HL-60/S4 treated with phorbol 12-myristate 13-acetate at 8.2 ng/mL for 4 days and 3 days (cell line): ENCODE data around the gene LMX1B.

Experiments
- in situ Hi-C: fragments of 300-500 bp; cut with MboI; formaldehyde crosslinking; loops from 2 replicates; pipeline ENCODE4 v1.15.0; 2022; ENCODE audit warnings: low sequenced_read_pairs

Gene LMX1B

GRCh38 chr9:126630458-126631237, 16.9 kb downstream of the LMX1B start:
- in situ Hi-C loops = no loop called here

DNA sequence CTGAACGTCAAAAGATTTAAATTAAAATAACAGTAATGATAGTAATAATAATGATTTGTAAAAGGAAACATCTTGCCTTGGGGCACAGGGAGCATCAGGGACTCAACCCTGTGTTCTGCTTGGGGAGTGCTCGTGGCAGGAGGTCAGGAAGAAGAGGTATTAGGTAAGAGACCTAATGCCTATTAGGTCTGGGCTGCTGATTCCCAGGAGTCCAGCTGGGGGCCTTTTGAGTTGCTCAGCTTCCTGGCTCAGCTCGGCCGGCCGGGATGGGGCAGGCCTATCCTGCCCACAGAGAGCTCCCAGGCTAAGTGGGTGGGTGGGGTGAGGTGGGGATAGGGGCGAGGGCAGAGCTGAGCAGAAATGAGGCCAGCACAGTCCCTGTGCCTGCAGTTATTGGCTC, 17.5 kb downstream of the LMX1B start:
- in situ Hi-C loops = no loop called here

DNA sequence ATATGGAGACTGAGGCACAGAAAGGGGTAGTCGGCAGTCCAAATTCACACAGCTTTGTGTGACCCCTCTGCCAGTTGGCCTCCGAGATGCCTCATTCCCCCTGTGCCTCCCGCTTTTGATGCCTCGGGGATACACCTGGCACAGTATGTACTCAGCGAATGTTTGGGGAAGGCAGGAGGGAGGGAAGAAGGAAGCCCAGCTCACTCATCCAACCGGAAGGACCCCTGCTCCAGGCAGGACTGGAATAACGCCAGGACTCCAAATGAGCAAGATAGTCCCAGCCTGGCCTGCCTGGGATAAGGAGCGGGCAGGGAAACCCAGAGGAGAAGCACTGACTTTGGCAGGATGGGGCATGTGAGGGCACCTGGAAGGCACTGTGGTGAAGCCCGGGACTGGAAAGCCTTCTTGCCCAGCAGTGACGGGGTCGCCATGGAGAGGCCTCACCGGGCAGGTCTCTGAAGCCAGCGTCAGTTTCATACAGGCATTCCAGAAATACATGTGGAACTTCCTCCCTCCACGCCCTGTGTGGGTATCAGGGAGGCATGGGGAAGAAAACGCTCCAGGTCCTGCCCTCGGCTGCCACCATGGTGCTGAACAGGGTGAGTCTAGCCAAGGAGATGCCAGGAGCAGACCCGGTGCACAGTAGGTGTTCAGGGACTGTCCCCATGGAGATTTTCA, 20.3 kb downstream of the LMX1B start:
- in situ Hi-C loops = no loop called here

- in situ Hi-C loops = no loop called here
Observed at GRCh38 chr9:126635061-126635460, 21.3 kb downstream of the LMX1B start.

GRCh38 chr9:126635661-126636439, 22.1 kb downstream of the LMX1B start:
- in situ Hi-C loops = no loop called here

DNA sequence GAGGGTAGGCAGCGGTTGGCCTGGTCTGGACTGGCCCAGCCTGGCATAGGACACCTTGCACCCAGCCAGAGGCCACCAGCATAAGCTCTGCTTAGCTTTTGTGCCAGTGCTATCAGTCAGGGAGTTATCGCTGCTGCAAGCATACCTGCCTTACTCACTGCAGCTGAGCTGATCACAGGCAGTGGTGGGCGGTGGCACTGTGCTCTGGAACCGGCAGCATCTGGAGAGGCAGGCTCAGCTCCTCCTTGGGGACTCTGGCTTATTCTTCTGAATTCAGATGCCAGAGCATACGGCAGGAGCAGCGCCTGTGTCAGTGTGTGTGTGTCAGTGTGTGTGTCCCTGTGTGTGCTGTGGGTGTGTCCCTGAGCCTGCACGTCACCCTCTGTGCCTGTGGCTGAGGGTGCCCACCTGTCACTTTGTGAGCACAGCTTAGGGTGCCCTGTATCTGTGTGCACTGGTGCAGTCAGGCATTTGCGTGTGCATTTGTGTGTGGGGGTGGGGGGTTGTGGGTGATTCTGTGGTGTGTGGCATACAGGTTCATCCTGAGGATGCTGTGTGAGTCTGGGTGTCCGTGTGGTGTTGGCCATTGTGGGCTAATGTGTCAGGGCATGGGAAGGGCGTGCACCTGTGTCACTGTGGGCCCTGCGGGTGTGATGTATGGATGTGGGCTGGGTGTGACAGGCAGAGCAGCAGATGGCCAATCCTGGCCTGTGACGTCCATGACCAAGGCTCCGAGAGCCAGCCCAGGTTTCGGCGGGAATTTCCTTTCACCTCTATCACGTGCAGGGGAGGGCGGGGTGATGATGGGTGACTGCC, 23.5 kb downstream of the LMX1B start:
- in situ Hi-C loops = no loop called here

DNA sequence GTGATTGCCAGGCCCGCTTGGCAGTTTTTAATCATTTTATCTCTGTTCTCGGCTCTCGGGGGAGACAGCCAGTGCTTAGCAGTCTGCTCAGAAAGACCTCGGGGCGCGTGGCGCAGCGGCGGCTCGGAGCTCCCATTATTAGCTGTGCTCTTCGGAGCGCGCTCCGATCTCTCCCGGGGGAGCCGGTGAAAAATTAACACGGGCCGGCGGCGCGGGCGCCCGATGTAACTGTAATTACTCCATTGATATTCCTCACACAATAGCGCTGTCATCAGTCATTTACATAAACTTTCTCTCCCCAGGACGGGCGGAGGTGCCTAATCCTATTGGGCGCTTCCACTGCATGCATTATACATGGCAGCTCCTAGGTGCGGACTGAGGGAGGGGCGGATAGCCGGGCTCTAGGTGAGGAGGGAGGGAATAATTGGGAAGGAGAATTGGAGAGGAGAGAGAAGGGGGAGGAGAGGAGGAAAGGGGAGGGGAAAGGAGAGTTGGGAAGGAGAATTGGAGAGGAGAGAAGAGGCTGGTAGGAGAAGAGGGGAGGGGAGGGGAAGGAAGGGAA, 24.9 kb downstream of the LMX1B start:
- in situ Hi-C loops = no loop called here

DNA sequence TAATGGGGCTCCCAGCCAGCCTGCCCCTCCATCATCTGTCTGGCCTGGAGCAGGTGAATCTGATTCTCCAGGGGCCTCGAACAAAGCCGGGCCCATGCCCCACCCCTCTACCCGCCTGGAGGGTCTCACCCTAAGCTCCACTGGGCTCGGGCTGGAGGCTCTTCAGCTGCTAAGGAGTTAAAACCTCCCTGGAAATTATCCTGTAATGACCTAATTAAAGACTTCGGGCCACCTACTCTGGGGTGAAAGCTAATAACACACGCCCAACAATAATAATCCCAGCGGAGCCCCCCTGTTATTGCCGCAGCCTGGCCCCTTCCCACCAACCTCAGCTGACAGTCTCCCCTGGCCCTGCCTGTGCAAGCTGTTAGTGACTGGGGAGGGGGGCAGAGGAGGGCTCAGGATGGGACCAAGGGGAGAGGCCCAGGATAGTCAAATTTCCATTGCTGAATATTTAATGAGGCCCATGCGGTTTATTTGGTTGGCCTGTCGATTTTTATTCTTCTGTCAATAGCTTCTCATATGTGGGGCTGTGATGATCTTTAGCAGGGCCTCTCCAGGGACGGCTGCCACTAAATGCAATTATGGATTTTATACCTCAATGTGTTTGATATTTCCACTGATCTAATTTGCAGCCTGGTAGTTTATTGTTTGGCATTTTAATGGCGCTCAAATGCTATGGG, 25.7 kb downstream of the LMX1B start:
- in situ Hi-C loops = no loop called here

DNA sequence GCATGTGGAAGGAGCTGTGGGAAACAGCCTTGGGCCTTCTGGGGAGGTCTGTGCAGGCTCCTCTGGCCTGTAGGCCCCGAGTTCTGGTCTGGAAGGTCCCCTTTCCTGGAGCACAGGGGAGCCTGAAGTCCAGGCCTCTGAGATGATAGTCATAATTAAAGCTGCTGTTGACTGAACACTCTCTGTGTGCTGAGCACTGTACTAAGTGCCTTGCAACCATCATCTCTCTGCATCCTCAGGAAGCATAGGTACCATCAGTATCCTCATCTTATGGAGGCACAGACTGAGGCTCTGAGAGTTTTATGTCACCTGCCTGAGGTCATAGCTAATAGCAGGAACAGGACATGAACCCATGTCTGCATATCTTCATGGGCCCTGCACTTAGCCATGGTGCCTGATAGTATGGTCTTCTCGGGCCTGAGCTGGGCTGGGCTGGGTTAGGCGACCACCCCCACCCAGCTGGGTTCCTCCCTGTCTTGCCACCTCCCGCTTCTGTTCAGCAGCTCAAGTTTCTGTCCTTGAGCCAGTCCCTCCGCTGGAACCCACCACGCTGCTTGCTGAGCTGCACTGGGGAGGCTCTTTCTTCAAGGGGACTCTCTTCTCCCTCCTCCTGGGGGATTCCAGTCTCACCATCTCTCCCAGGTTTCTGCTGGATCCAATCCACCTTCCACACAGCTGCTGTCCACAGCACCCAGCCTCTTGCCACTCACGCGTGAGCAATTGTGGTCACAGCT, 27.6 kb downstream of the LMX1B start:
- in situ Hi-C loops = no loop called here

DNA sequence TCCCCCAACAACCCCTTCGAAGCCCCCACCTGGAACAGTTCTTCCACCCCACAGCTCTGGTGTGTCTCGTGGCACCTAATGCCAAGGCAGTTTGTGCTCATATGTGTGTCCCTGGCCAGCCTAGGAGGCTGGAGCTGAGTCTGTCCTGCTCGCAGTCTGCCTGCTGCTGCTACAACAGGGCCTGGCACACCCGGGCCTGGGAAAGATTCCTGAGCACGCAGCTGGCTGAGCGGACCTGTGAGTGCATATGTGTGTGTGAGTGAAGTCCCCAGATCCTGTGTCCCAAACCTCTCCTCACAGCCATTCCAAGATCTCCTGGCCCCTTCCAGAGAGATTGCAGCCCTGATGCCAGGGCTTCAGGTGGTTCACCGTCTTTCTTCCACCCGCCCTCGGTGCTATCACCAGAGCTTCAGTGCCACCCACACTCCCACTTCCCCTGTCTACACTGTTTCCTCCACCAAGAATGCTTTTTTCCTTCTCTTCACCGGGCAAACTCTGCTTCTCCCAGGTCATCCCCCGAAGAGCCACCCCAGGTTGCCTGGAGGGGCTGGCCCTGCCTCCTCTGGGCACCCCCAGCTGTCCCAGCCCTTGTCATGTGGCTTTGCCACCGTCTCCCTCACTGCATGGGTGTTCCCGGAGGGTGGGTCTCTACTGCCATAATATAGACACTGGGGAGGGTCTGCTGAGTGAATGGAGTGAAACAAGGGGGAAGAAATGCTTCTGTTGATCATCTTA, 28.4 kb downstream of the LMX1B start:
- in situ Hi-C loops = no loop called here

DNA sequence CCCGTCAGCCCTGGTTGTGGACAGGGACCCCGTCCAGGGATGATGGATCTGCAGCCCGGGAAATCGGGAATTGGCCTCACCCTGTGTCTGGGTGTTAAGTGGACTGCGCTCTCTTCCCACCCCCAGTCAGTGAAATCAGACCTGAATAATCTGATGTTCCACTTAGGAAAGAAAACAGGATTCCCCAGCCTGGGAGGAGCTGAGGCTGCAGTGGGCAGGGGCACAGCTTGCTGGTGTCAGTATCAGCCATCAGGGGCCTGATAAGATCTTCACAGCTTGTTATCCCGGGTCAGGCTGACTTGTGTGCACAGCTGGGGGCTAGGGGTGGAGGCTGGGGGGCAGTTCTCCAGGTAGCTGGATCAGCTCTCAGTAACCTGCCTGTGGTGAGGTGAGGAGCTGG, 29.1 kb downstream of the LMX1B start:
- in situ Hi-C loops = no loop called here

DNA sequence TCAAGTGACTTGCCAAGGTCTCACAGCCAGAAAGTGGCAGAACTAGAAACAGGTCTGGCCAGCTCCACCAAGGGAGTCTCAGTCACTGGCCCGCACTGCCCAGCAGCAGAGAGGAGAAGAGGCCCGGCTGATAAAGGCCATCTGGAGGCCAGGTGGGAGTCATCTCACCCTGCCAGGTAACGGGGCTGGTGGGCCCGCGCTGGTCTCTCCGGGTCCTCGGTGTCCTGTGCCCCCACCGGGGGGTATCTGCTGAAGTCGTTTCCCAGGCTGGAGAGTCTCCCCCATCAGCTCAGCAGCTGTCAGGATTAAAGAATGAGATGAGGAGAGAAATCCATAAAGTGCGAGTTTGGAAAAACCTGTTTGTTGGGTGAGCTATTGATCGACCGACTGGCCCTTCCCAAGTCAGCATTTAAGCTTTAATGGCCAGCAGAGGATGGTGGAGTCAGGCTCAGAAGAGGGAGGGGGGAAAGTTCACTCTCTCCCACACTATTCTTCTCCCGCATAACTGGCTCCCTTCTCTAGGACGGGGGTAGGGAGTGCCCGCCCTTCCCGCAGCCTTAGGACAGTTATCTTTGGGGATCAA, 30.3 kb downstream of the LMX1B start:
- in situ Hi-C loops = no loop called here

- in situ Hi-C loops = no loop called here
Observed at GRCh38 chr9:126646162-126646561, 32.4 kb downstream of the LMX1B start.

- in situ Hi-C loops = no loop called here
Observed at GRCh38 chr9:126647585-126648411, 34.1 kb downstream of the LMX1B start.

DNA sequence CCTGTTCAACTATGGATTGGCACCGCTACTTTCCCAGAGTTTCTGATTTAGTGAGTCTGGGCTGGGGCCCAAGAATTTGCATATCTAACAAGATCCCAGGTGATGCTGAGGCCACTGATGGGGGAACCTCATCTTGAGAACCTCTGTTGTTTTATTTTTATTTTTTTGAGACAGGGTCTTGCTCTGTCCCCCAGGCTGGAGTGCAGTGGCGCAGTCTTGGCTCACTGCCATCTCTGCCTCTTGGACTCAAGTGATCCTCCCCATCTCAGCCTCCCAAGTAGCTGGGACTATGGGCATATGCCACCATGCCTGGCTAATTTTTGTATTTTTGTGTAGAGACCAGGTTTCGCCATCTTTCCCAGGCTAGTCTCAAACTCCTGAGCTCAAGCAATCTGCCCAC, 35.7 kb downstream of the LMX1B start:
- in situ Hi-C loops = no loop called here

GRCh38 chr9:126650404-126651341, 36.9 kb downstream of the LMX1B start:
- in situ Hi-C loops = no loop called here
